Cerebellar nuclear complex (tissue), 1 donor: ENCODE results near the gene XRCC3.
A peak's percentile ranks its signal among the peaks of the same experiment; 100 is the strongest.
"Not testable (repeated sequence)": the region's sequence is repeated elsewhere in the genome, so short reads cannot be mapped to it uniquely, and the experiment has no call there.

ENCODE experiments used
- DNase-seq, 2 experiments: peaks; one replicate each; lab custom pipeline; 2025; lab: John Stamatoyannopoulos, UW

XRCC3 gene

DNA sequence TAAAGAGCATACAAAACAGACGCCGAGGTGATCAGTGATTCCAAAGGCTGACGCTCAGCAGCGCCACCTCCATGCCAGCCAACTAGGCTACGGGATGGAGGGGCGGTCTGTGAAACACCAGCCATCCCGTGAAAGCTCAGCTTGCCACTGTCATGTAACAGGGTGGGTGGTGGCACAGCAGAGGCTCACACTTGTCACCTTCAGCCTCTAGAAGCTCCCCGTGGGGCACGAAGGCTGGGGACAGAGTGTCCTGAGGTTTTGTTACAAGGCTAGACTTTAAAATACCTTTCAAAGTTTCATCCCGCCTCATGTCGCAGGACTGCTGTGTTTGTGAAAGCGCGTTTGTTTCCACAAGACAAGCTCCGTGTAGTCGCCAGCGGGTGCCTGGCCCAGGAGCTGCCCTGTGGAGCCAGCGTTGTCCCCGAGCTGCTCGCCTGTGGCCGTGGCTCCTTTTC is 20.7 kb downstream of the XRCC3 start:
- DNase-seq, result no peak

DNA sequence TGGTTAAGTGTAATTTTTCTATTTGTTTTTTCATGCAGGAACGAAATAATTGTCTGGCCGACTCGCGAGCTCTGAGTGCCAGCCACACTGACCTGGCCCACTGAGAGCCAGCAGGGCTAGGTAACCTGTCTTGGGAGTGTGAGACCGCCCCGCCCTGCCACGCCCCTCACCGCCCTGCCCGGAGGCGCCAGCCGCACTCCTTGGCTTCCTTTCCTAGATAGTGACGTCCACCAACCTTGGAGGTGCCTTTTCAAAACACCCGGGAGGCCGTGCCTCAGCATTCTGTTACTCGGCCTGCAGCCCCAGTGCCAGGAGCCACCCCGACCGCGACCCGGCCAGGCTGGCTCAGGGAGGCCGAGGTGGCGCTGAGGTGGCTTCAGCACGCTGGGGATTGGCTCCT is 21.7 kb downstream of the XRCC3 start:
- no peak for DNase-seq

DNA sequence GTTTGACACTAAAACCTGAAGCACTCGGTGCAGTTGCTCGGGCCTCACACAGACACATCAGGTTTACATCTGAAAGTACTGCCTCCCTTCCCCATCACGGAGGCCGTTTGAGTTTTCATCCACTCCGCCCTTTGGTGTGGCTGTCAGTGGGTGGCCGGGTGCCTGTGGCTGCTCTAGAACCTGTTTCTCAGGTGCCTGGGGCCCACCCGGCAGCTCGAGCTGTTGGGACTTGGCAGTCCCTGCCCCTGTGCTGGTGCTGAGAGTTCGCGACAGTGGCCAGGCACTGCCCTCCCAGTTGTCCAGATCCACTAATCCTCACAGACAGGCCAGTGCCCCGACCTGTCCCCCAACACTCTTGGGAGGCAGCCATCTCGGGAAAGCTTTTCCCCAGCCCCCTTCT is 22.4 kb downstream of the XRCC3 start:
- no peak for DNase-seq

DNA sequence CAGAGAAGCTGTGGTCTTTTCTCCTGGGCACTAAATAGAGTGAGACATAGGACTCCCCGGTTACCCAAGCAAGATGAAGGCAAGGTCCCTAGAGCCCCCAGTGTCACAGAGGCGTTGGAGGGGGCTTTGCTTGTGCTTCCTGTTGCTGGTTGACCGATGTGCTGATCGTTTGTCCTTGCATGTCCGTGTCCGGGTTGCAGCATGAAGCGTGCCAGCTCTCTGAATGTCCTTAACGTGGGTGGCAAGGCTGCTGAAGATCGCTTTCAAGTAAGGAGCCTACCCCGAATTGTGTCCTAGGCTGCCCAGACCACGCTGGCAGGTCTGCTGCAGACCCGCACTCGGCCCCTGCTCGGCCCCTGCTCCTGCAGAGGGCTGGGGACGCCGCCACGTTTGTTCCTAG is 23.1 kb downstream of the XRCC3 start:
- no peak for DNase-seq

DNA sequence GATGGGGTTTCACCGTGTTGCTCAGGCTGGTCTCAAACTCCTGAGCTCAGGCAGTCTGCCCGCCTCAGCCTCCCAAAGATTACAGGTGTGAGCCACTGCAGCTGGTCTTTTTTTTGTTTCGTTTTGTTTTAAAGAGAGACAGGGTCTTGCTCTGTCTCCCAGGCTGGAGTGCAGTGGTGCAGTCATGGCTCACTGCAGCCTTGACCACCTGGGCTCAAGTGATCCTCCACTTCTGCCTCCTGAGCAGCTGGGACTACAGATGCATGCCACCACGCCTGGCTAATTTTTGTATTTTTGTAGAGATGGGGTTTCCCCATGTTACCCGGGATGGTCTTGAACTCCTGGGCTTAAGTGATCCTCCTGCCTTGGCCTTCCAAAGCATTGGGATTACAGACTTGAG is 23.6 kb downstream of the XRCC3 start:
- not testable (repeated sequence) for DNase-seq

DNA sequence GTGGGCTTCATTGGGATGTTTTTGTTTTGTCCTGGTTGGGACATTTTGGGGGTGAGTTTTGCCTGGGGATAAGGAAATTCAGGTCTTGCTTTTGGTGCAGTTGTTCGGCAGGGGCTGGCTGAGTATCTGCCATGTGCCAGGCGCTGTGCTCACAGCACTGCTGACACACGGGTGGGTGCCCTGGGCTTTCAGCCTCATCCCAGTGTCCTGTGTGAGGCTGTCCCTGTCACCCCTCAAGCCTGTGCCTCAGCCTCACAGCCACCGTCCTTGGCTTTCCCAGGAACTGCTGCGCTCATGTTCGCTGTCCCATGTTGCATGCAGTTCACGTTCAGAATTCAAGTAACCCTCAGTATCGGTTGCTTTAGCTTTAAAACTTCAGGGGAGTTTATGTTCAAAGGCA is 24.9 kb downstream of the XRCC3 start:
- DNase-seq, result no peak

DNA sequence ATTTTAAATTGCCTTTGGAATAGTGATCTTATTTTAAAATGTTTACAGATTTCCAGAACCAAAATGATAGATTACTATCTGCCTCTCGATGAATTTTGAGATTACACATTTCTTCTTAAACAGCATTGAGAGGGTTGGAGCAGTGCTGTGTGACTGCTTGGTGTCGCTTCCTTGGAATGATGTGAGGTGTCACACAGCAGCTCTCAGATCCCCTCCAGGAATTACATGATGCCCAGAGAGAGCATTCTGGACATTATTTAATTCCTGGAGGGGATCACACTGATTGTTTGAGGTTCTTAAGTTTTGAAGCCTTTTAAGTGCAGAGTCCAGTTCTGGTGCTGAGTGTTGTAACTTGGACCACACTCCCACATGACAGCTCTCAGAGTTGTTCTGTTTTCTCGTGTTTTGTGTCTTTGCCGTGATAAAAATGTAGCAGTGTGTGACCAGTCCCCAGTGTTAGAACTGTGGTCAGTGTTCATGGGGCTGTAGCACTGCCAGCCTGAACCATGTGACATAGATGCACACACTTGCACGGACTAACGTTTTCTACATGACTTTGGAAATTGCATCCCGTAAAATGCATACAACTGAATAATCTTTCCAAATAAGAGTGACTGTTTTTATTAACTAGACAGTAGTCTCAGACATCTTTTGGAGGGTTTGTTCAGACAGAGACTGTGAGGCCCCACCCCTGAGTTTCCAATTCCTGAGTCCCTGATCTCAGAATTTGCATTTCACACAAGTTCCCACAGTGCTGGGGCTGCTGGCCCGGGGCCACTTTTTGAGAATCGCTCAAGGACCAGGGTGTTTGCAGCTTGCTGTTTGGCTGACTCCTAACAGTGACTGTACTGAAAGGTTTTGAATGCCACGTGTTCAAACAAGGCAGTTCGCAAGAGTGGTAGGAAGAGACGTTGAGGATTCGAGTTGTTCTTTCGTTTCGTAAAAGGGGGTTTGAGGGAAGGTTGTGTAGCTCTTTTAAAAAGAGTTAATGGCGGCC is 26.0 kb downstream of the XRCC3 start:
- DNase-seq, result no peak

DNA sequence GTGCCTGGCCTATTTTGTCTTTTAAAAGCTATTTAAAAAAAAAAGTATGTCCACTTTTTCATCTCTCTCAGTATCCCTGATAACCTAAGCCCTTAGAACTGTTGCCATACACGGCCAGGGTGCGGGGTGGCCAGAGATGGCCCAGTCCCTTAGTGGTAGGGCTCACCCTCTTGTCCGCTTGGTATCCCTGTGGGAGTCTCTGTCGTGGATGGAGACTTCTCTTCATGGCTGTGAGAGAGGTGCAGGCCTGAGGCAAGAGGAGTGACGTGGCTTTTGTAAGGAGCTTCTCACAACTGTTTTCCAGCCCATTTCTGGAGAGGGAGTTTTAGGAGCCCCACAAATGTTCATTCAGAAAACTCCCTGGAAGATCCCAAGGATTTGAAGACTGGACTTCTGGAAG is 26.8 kb downstream of the XRCC3 start:
- DNase-seq, result no peak

DNA sequence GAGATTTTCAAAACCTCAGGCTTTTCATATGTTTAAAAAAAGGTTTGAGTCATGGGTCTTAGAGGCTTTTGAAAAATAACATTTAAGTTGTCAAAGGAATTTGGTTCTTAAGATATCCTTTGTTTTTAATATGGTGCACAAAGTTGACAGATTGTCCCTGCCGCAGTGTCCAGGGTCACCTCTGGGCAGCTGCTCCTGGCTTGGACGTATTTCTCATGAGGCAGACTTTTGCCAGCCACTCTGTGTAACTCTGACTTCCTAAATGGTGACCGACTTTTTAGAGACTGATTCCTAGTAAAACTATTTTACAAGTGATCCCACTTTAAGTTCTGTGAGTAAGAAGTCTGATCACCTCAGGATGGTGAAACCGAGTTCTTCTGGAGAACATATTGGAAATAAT is 27.5 kb downstream of the XRCC3 start:
- no peak for DNase-seq

DNA sequence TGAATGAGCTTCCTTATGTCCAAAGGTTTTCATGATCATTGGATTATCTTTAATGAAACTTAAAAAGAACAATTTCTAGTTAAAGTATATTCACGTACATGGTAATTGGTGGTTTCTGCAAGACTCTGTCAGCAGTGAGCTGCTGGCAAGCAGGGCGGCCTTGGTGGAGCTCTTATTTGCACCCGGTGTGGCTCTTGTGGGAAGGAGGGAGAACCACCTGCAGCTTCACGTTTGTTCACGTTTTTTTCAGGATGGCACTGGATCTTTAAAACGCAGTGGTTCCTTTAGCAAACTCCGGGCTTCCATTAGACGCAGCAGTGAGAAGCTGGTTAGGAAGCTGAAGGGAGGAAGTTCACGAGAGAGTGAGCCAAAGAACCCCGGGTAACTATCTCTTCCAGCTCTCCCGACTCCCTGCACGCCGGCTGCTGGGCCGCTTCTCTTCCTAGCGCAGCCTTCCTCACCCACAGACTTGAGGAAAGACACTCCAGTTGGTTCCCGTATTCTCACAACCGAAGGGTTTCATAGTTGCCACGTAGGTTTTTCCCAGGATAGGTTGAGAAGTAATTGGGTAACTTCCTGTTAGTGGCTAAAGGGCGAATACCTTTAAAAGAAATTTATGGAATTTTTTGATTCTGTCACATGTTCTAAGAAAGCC is 28.3 kb downstream of the XRCC3 start:
- no peak for DNase-seq

DNA sequence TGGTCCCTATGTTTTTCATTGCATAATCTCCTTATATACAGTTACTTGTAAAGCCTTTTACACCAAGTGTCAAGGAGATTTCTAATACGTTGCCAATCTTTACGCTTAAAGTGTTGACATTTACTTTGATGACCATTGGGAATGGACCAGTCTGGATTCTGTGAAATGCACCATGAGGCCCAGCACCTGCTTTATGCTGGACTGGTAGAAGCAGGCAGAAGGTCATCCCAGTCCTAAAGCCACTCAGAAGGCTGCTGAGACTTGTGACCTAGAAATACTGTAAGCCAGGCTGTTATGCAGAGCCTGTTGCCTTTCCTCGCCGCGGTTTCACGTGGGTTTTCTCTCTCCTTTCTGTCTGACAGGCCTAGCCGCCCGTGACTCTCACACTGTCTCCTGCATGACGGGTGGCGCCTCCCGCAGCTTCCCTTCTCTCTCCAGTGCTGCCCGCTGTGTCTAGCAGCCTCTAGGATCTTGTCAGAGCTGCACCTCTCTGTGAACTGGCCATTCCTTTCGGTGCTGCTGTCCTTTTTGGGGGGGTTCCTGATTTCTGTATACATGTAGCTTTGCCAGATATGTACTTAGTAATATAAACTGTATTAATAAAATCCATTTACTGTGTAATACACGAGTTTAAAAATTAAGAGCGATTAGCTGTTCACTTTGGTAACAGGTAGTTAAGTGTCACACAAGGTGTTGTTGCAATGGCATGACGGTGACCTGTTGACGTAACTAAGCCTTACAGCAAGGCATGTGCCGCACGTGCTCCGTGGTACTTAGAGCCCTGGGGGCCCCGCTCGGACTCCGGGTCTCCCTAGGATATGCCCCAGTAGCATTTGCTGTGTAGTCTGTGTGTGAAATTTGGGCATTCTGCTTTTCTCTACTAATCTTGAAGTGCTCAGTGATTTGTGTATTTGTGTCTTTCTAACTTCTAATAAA is 29.7 kb downstream of the XRCC3 start:
- DNase-seq, result no peak

DNA sequence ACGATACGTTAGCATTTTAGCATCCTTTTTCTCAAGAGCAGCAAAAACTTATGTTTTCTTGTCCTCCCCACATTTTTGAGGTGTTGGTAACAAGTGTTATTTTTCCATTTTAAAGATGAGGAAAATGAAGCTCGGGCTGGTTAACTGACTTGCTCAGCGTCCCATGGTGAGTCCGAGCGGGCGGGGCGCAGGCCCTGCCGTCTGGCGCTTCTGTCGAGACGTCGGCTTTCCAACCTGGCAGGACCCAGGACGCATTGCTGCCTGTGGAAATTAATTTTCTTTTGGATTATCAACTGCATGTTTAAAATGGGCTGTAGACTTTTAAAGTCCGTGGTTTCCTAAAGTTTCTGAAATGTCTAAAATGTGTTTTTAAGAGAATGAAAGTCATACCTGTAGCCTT is 30.4 kb downstream of the XRCC3 start:
- DNase-seq, result peak in 1 of 2 experiments; percentile 20

DNA sequence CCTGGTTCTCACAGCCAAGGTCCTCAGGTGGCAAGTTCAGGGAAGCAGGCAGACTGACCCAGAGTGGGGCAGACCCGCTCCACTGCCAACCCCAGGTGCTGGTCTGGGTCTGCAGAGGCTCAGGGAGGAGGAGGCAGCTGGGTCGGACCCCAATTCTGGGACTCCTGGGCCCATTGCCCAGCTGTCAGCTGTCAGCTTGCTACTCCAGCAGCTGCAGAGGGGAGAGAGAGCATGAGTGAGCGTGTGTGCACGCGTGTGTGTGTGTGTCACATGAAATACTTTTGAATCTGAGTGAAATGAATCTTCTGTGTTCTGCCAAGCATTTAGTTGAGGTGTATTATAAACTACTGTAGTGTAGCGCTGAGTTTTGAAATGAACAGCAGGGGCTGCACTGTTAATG is 30.8 kb downstream of the XRCC3 start:
- no peak for DNase-seq

DNA sequence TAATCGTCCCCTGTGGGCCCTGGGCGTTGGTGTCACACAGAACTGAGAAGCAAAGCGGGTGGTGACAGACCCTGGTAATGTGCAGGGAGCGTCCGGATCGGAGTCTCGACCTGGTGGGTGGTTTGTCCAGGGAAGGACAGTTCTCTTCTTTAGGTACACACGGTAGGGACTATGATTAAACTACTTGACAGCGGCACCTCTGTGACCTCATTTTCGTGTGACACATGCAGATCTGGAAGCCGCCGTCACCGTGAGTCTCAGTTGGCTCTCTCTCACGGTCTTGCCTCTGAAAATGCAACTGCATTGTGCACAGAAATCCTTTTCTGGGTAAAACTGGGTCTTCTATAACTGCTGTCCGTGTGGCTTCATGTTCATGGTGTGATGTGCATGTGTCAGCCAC is 32.1 kb downstream of the XRCC3 start:
- no peak for DNase-seq

DNA sequence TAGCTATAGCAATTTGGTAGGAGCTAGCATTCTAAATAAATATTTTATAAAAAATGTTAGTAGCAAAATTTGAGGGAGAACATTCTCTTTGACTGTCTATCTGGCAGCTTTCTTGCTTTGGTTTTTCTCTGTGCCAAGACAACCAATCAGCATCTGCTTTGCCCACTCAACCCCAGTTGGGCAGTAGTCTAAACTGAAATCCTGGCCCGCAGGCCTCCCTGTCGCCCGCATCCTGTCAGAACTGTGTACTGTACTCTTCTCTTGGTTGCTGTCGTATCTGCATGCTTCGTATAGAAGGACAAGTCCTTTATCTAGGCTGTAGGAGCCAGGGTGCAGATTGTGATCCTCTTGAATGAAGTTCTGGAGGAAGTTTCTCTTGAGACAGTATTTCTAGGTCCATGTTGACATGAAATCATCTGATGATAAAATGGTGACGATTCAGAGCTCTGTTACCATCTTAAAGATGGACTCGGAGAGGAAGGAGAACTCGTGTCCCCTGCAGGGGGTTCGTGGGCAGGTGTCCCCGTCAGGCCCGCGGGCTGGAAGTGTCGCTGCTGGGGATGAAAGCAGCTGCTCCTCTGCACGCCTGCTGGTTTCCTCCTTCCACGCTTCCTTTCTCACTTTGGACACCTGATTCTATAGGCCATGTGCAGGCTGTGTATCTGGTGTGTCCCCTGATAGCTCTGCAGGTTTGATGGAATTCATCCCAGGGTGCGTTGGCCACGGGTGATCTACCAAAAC is 34.6 kb downstream of the XRCC3 start:
- no peak for DNase-seq

DNA sequence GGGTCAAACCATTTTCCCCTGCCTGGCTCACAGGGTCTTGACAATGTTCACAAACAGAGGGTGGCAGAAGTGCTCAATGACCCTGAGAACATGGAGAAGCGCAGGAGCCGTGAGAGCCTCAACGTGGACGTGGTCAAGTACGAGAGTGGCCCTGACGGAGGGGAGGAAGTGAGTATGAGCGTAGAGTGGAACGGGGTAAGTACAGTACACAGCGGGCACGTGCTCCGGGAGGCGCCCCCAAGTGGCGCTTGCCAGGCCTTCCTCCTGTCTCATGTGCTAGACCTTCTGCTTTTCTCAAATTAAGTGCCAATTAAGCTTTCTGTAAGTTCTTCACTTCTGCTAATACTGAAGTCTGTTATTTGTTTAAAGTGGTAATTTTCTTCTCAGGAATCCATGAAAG is 35.9 kb downstream of the XRCC3 start:
- DNase-seq, result no peak

DNA sequence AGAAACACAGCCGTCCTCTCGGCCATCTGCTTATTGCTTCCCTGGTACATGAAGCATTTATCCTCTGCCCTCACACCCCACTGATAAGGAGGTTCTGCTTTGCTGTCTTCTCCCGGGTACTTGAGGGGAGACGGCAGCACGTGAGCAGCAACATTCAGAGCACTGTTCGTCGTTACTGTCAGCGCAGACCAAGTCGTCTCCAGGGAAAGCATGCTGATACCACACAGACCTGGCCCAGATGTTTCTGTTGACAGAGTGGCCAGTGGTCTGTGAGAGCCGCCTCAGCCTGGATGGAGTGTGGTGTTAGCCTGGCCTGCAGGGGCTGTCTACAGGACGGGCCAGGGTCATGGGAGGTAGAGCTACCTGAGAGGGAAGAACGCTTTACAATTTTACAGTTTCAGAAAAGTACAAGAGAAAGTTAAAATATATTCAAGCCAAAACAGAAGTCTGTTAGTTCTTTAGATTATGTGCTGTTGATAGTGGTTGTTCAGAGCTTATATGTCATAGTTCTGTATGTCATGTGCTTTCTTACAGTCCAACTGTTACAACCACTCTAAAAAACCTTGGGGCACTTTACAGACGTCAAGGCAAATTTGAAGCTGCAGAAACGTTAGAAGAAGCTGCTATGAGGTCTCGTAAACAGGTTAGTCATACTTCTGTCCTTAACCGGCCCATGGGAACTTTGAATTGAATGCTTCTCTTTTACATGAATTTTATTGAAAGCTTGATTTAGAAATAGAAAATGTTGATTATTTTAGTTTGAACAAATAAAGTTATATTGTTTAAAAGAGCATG is 38.2 kb downstream of the XRCC3 start:
- no peak for DNase-seq

DNA sequence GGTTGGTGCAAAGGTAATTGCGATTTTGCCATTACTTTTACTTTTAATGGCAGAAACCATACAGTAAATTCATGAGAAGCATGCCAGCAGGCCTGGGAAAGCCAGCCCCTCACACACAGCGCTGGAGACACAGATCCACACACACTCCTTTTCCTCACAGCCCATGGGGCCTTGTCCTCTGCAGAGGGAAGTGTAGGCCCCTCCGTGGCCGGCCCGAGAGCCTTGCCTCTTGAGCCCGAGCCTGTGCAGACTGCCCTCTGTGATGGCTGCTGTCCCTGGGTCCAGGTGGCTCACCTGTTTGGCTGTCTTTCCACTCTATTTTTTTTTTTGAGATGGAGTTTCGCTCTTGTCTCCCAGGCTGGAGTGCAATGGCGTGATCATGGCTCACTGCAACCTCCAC is 39.3 kb downstream of the XRCC3 start:
- no peak for DNase-seq

DNA sequence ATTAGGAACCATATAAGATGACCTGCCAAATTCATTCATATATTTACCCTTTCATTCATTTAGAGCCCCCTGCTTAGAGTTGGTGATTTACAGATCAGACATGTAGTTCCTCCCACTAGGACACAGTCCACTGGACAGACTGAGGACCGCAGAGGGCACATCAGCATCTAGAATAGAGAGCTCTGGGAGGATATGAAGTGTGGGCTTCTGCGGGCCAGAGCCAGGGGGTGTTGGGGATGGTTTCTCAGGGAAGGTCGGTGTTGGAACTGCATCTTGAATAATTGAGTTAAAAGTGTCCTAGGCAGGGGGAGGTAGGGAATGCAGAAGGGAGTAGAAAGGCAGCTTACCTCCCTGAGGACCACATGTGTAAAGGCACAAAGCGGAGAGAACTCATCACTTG is 43.3 kb downstream of the XRCC3 start:
- no peak for DNase-seq

DNA sequence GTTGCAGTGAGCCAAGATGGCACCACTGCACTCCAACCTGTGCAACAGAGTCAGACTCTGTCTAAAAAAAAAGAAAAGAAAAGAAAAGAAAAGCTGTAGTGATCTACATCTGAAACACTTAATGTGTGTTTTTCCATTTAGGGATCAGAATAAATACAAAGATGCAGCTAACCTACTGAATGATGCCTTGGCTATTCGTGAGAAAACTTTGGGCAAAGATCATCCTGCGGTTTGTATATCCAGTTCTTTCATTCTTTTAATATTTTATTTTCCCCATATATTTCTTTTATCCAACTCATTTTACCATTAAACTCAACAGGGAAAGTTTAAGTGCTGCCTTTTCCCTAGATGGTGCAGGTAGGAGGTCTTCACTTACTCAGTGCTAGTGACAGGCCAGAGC is 45.9 kb downstream of the XRCC3 start:
- no peak for DNase-seq

DNA sequence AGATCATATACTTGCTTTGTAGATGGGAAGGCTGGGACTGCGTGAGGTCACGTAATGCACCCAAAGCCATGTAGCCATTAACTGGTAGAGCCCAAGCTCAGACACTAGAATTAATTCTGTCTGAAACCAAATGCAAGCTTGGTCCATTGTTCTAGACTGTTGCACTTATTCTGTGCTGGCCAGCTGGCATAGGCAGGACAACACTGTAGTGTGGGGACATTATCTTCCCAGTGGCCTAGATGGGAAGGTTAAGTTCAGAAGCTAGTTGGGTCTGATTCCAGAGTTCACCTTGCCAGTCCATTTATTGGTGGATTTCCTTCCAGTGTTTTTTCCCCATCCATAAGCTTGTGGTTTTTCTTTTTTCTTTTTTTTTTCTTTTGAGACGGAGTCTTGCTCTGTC is 47.1 kb downstream of the XRCC3 start:
- no peak for DNase-seq
